ENCODE measurements around the gene MED17. TPM values are rescaled to one million over a fixed set of nuclear protein-coding genes. Genes with fewer than 3 reads are reported as not detected.
"Not testable (repeated sequence)": the region's sequence is repeated elsewhere in the genome, so short reads cannot be mapped to it uniquely, and the experiment has no call there.

MED17 gene
- total RNA-seq, 2 donors from 2014 or later, result 47.7 to 60.6 TPM

GRCh38 chr11:93772123-93772522, 12.0 kb upstream of the MED17 start:
- H3K4me1 Mint-ChIP-seq (ENCODE audit: low read depth in 2 of 2), result no peaks in the 10 kb centered on the region
- no peak overlapping the region for H3K4me3 Mint-ChIP-seq
- H3K36me3 Mint-ChIP-seq, result no peaks in the 10 kb centered on the region
- DNase-seq (ENCODE audit: low spot score) (no peak), ATAC-seq (no peak)
- H3K27me3 Mint-ChIP-seq, result no peaks in the 10 kb centered on the region
- H3K9me3 Mint-ChIP-seq, result no peaks in the 10 kb centered on the region
- no peak overlapping the region for H3K27ac Mint-ChIP-seq

- no peak overlapping the region for H3K4me3 Mint-ChIP-seq
- no peaks in the 10 kb centered on the region for H3K36me3 Mint-ChIP-seq
- H3K27me3 Mint-ChIP-seq, result no peaks in the 10 kb centered on the region
- no peak overlapping the region for H3K27ac Mint-ChIP-seq
- no peaks in the 10 kb centered on the region for H3K4me1 Mint-ChIP-seq (ENCODE audit: low read depth in 2 of 2)
- no peak for DNase-seq (ENCODE audit: low spot score)
- no peaks in the 10 kb centered on the region for H3K9me3 Mint-ChIP-seq
- ATAC-seq, result peak in 1 of 2 donors; percentile 17
These were observed 11.0 kb upstream of the MED17 start for GRCh38 chr11:93773045-93773477.

- Mint-ChIP-seq H3K4me3 (no peak overlapping the region), H3K4me1 (ENCODE audit: low read depth in 2 of 2) (no peaks in the 10 kb centered on the region), H3K27me3 (no peaks in the 10 kb centered on the region), H3K36me3 (no peaks in the 10 kb centered on the region), H3K9me3 (no peaks in the 10 kb centered on the region), H3K27ac (no peak overlapping the region)
- DNase-seq (ENCODE audit: low spot score) (no peak), ATAC-seq (peak; percentile 24 to 40)
These were observed 10.4 kb upstream of the MED17 start for GRCh38 chr11:93773601-93774200.

- H3K27ac Mint-ChIP-seq; ATAC-seq; H3K4me1 Mint-ChIP-seq (ENCODE audit: low read depth in 2 of 2); DNase-seq (ENCODE audit: low spot score); H3K4me3 Mint-ChIP-seq; H3K27me3 Mint-ChIP-seq; H3K36me3 Mint-ChIP-seq; H3K9me3 Mint-ChIP-seq: not testable (repeated sequence)
These were observed 9.5 kb upstream of the MED17 start for GRCh38 chr11:93774560-93774959.

DNA sequence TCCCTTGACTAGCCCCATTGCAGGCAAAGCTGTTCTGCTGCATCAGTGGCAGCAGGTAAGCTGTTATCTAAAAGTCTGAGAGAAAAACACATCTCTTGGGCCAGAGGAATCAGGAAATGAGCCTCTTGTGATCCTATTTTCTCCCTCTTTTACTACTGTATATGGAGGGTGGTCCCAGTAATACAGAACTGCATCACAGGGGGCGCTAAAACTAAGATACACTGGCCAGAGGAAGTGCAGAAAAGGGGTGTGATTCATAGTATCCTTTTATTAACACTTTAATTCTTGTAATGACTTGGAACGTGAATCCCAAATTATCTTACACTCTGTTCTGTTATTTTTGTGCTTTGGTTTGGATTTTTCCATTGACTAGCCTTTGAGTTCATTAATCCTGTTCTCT, 8.8 kb upstream of the MED17 start:
- H3K27me3 Mint-ChIP-seq, result no peaks in the 10 kb centered on the region
- no peak for DNase-seq (ENCODE audit: low spot score)
- H3K4me3 Mint-ChIP-seq, result no peak overlapping the region
- no peak overlapping the region for H3K27ac Mint-ChIP-seq
- no peak for ATAC-seq
- no peaks in the 10 kb centered on the region for H3K36me3 Mint-ChIP-seq
- H3K4me1 Mint-ChIP-seq (ENCODE audit: low read depth in 2 of 2), result no peaks in the 10 kb centered on the region
- no peaks in the 10 kb centered on the region for H3K9me3 Mint-ChIP-seq

GRCh38 chr11:93783362-93783761, 720 bp upstream of the MED17 start:
- ATAC-seq (no peak), DNase-seq (ENCODE audit: low spot score) (no peak)
- Mint-ChIP-seq H3K9me3 (no peaks in the 10 kb centered on the region), H3K4me3 (peak overlapping the region; percentile 95), H3K36me3 (peaks cover 8% of the 10 kb centered on the region), H3K27me3 (no peaks in the 10 kb centered on the region), H3K4me1 (ENCODE audit: low read depth in 2 of 2) (peaks cover 29 to 41% of the 10 kb centered on the region in 2 donors), H3K27ac (peak overlapping the region; percentile 84 to 99)

- H3K9me3 Mint-ChIP-seq, result no peaks in the 10 kb centered on the region
- peak overlapping the region; percentile 84 to 99 for H3K27ac Mint-ChIP-seq
- no peaks in the 10 kb centered on the region for H3K27me3 Mint-ChIP-seq
- ATAC-seq (peak; percentile 50 to 56), DNase-seq (ENCODE audit: low spot score) (no peak)
- peak overlapping the region; percentile 95 for H3K4me3 Mint-ChIP-seq
- peaks cover 8% of the 10 kb centered on the region for H3K36me3 Mint-ChIP-seq
- H3K4me1 Mint-ChIP-seq (ENCODE audit: low read depth in 2 of 2), result peaks cover 29 to 41% of the 10 kb centered on the region in 2 donors
These were observed 327 bp upstream of the MED17 start for GRCh38 chr11:93783765-93784144.

DNA sequence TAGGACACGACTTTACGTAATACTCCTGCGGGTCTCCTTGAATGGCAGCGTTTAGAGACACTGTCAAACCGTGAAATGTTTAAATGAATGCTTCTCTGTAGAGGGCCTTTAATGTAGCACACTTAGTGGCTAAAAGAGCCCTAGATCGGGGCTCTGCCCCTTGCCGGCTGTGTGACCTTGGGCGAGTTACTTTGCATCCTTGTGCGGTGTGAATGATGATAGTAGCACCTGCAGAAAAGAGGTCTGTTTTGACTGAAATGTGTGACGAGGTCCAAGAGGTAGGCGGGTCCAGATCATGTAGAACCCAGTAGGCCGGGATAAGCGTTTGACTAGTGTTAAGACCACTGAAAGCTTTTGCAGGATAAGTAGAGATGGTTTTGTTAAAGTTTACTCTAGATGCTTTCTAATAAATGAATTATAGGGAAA, 866 bp downstream of the MED17 start:
- H3K4me1 Mint-ChIP-seq (ENCODE audit: low read depth in 2 of 2), result peaks cover 31 to 41% of the 10 kb centered on the region in 2 donors
- H3K36me3 Mint-ChIP-seq, result peaks cover 11% of the 10 kb centered on the region
- ATAC-seq (peak; percentile 7 to 59), DNase-seq (ENCODE audit: low spot score) (no peak)
- H3K9me3 Mint-ChIP-seq, result no peaks in the 10 kb centered on the region
- H3K27ac Mint-ChIP-seq, result peak overlapping the region; percentile 84 to 99
- H3K27me3 Mint-ChIP-seq, result no peaks in the 10 kb centered on the region
- peak overlapping the region; percentile 95 for H3K4me3 Mint-ChIP-seq

- H3K9me3 Mint-ChIP-seq, result no peaks in the 10 kb centered on the region
- no peak overlapping the region for H3K27ac Mint-ChIP-seq
- H3K27me3 Mint-ChIP-seq, result no peaks in the 10 kb centered on the region
- H3K4me3 Mint-ChIP-seq, result no peak overlapping the region
- ATAC-seq (no peak), DNase-seq (ENCODE audit: low spot score) (no peak)
- peaks cover 14% of the 10 kb centered on the region for H3K36me3 Mint-ChIP-seq
- peaks cover 9 to 17% of the 10 kb centered on the region in 2 donors for H3K4me1 Mint-ChIP-seq (ENCODE audit: low read depth in 2 of 2)
These were observed 7.4 kb downstream of the MED17 start for GRCh38 chr11:93791493-93791892.

GRCh38 chr11:93796441-93797231, 12.6 kb downstream of the MED17 start:
- Mint-ChIP-seq H3K4me1 (ENCODE audit: low read depth in 2 of 2) (peaks cover 0 to 5% of the 10 kb centered on the region in 2 donors), H3K36me3 (peaks cover 31% of the 10 kb centered on the region), H3K4me3 (no peak overlapping the region), H3K27ac (no peak overlapping the region), H3K27me3 (no peaks in the 10 kb centered on the region), H3K9me3 (no peaks in the 10 kb centered on the region)
- DNase-seq (ENCODE audit: low spot score), result no peak
- no peak for ATAC-seq

DNA sequence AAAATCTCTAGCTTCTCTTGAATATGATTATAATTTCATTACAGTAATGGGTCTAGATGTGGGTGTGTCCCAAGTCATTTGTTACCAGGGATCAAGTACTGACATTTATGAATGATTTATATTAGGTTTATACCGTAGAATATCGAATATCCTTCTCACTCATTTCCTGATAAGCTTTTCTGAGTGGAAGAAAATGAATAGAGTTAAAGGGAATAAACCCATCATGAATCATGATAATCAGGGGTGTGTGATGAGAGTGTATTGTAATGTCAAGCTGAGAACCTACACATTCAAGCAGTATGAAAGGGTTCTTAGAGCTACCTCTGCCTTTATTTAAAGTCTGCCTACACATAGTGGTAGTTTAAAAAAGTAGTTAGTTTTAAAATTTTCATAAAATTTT, 17.3 kb downstream of the MED17 start:
- no peak for DNase-seq (ENCODE audit: low spot score)
- no peak overlapping the region for H3K27ac Mint-ChIP-seq
- peaks cover 43% of the 10 kb centered on the region for H3K36me3 Mint-ChIP-seq
- no peaks in the 10 kb centered on the region for H3K27me3 Mint-ChIP-seq
- peaks cover under 1 to 4% of the 10 kb centered on the region in 2 donors for H3K4me1 Mint-ChIP-seq (ENCODE audit: low read depth in 2 of 2)
- H3K4me3 Mint-ChIP-seq, result no peak overlapping the region
- no peak for ATAC-seq
- no peaks in the 10 kb centered on the region for H3K9me3 Mint-ChIP-seq

DNA sequence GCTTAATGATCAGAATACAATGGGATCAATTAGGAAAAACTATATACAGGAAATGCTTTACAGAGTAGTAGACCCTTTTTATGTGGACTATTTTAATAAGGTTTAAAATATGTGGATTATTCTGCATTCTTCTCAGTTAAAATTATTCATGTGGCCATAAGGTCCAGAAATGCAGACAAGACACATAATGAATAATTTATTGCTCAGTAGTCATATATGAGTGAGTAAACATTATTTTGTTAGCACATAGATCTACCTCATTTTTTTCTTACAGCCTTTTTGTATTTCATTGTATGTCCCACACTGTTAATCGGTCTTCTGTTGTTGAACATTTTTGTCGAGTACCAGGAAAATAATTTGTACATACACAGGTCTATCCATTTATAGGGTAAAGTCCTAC, 20.8 kb downstream of the MED17 start:
- Mint-ChIP-seq H3K27me3 (no peaks in the 10 kb centered on the region), H3K27ac (no peak overlapping the region), H3K4me1 (ENCODE audit: low read depth in 2 of 2) (peaks cover 0 to 5% of the 10 kb centered on the region in 2 donors), H3K9me3 (no peaks in the 10 kb centered on the region), H3K36me3 (peaks cover 32% of the 10 kb centered on the region), H3K4me3 (no peak overlapping the region)
- ATAC-seq, result no peak
- no peak for DNase-seq (ENCODE audit: low spot score)

DNA sequence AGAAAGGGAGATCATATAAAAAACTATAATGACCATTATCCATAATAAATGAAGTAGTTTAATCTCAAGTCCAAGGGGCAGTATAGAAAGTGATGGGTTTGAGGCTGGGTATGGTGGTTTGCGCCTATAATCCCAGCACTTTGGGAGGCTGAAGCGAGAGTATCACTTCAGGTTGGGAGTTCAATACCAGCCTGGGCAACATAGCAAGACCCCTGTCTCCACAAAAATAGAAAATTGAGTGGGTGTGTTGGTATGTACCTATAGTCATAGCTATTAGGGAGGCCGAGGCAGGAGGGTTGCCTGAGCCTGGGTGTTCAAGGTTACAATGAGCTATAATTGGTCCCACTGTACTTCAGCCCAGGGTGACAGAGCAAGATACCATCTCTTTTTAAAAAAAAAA, 23.9 kb downstream of the MED17 start:
- no peak for DNase-seq (ENCODE audit: low spot score)
- Mint-ChIP-seq H3K9me3 (no peaks in the 10 kb centered on the region), H3K36me3 (peaks cover 29% of the 10 kb centered on the region), H3K4me1 (ENCODE audit: low read depth in 2 of 2) (peaks cover 0 to 5% of the 10 kb centered on the region in 2 donors), H3K4me3 (no peak overlapping the region), H3K27me3 (no peaks in the 10 kb centered on the region), H3K27ac (no peak overlapping the region)
- ATAC-seq, result no peak

DNA sequence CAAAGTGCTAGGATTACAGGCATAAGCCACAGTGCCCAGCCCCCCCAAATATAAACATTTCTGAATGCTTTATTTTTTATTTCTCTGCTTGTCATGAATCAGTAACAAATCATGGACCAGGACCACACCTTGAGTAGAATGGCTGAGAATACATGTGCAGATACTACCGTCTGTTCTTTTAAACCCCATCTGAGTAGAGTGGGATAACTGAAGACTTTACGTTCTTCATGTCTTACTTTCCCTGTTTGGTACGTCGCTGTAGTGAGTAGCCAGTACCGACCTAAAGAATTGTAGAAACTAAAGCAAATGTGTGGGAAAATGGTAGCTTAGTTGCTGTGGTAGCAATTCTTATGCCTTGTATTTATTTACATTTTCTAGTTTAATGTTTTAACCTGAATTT, 29.9 kb downstream of the MED17 start:
- no peak for ATAC-seq
- peaks cover 0 to 3% of the 10 kb centered on the region in 2 donors for H3K4me1 Mint-ChIP-seq (ENCODE audit: low read depth in 2 of 2)
- no peaks in the 10 kb centered on the region for H3K27me3 Mint-ChIP-seq
- no peak overlapping the region for H3K4me3 Mint-ChIP-seq
- H3K27ac Mint-ChIP-seq, result no peak overlapping the region
- H3K36me3 Mint-ChIP-seq, result peaks cover 4% of the 10 kb centered on the region
- no peaks in the 10 kb centered on the region for H3K9me3 Mint-ChIP-seq
- DNase-seq (ENCODE audit: low spot score), result no peak

All from natural killer cell treated with Interleukin-12 subunit alpha and Interleukin-12 subunit beta and Interleukin-15 and Interleukin-18, amount 100 ng/mL, for 72 hours (primary cell).